Measurements from ENCODE around the gene PDGFA.

PDGFA gene

DNA sequence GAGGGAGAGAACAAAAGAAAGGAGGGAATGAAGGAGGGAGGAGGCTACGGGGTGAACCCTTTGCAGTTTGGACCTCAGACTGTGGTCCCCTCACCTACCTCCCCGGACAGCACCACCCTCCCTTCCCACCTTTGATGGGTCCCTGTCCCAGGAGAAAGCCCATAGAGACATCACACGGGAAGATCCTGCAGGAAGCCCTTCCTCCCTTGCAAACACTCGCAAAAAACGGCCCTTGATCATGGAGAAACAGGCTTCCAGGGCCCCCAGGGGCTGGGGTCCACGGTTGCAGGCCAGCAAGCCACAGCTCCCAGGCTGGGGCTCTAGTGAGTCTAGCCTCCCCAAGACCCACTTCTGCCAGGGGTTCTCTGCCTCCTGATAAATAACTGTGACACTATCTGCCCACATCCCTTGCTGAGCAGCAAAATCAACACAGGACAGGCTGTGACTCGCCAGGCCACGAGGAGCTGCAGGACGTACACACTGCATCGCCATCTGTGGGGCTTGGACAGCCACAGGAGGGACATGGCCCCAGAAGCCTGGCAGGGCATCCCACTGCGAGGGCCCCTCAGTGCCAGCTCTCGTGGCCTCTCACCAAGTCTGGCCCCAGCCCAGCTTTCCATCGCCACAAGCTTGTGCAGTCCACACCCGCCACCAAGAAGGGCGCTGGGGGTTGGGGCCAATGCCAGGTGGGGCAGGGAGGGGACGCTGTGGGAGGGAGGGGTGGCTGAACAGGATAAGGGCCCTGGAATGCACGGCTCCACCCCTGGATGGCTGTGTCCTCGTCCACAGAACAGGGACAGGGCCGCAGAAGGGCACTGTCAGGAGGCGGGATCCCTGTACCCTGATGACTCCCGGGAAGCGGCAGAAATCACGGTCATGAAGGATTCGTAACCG is 34.2 kb downstream of the PDGFA start:
- no peak for DNase-seq

DNA sequence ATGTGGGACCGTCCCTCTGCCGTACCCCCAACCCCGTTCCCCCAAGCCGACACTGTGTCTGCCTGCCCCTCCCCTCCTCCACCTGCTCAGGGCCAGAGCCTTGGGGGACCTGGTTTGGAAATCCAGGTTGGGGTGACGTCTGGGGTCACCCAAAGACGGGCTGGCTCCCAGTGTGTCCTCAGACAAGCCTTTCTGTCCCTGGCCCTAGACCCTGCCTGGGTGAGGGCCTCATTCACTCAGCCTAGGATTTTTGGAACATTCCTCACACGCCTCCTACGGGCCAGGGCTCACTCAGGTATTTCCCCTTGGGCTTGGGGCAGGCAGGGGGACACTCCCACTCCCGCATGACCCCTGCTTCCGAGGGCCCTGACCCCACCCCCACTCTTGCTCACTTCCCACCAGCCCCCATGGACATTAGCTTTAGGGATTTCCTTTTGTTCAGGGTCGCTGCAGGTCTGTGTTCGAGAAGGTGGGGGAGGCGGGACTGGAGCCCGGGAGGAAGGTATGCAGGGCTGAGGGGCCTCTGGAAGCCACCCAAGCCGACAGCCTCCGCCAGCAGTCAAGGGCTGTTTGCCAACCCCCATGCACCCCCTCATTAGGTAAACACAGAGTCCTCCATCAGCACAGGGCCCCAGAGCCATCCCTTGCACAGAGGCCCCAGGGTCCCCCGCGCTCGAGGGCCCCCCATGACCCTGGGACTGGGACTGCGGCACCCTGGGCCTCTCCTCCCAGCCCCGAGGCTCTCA is 35.1 kb downstream of the PDGFA start:
- DNase-seq, result no peak

DNA sequence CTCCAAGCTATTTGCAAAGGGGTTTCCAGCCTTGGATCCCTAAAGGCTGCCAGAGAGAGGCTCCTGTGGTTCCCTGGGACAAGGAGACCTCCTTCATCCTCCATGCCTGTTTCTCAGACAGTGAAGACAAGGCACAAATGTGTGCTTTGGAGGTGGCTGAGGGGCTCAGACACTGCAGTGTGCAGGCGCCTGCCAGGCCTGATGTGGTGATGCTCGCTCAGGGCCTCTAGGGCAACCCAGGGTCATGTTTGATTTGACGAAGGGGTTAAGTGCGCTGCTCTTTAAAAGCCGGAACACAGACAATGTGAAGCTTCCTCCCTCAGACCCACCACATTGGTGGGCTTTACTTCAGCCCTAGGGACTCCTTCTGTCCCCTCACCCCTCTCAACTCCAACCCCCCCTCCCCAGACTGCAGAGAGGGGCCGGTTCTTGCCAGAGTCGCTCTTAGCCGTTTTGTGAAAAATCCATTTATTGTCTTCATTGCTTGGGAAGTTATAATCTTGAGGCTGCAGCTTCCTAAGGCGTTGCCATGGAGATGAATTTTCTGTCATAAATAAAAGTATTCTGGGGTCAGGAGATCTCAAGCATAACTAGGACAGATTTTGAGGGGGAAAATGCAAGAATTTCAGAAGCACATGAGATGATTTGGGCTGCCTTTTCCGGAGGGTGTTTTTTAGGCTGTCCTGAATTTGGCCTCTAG is 35.8 kb downstream of the PDGFA start:
- DNase-seq, result no peak

DNA sequence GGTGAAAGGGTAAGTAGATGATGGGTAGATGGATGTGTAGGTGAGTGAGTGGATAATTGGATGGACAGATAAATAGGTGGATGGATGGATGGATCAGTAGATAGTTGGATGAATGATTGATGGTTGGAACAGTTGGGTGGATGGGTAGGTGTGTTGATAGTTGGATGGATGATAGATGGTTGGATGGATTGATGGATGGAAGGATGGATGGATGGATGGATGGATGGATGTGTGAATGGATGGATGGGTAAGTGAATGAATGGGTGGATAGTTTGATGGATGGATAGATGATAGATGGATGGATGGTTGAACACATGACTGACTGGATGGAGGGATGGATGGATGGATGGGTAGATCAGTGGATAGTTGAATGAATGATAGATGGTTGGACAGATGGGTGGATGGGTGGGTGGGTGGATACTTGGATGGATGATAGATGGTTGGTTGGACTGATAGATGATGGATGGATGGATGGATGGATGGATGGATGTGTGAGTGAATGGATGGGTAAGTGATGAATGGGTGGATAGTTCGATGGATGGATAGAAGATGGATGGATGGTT is 37.0 kb downstream of the PDGFA start:
- no peak for DNase-seq

DNA sequence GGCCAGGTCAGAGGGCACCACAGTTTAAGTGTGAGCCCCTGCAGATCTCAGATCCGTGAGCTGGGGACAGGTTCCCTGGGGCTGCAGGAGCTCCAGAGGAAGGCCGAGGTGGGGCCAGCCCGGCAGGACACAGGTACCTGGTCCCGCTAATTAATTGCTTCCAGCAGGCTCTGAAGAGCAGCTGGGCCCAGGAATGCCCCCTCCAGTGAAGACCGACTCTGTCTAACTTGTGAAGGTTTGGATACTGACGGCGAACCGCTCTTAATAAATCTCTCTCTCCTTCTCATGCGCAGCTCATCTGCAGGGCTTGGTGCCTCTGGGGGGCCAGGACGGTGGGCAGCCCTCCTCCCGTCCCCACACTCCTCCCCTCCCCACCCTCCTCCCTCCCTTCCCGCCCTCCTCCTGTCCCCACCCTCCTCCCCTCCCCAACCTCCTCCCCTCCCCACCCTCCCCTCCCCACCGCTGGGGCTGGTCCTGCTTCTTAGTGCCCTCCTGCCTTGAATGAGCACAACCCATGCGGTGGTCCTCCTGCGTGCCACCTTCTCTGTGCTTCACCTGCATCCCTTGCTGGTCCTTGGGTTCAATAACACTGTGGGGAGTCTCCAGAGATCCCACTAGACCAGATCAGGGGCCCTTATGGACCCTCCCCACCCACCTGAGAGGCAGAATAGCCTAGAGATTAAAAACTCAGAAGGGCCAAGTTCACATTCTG is 38.3 kb downstream of the PDGFA start:
- no peak for DNase-seq

DNA sequence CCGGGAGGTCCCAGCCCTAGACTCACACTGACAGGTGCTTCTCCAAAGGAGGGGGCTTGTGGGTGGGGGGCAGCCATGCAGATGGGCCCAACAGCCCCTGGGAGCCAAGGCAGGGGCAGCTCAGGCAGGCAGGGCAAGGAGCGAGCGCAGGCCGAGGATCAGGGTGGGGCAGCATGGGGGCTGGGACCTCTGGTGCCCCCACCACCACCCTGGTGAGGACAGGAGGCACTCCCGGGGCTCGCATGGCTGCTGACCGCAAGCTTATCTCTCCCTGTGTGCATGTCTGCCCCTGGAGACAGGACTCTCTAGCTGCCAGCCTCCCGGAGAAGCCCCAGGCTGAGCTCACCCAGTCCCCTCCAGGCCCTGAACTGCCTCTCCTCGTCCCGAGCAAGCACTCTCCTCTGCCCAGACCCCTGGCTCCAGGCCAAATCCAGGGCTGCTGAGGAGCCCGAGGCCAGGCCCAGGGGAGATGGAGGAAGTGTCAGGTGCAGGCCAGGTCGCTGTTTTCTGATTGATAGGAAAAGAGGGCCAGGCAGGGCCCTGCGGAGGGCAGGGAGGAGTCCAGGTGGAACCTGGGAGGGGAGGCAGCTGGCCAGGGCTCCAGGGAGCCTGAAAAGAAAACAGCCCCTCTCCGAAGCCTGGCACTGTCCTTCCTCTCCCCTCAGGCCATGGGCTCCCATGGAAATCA is 39.0 kb downstream of the PDGFA start:
- DNase-seq, result no peak

DNA sequence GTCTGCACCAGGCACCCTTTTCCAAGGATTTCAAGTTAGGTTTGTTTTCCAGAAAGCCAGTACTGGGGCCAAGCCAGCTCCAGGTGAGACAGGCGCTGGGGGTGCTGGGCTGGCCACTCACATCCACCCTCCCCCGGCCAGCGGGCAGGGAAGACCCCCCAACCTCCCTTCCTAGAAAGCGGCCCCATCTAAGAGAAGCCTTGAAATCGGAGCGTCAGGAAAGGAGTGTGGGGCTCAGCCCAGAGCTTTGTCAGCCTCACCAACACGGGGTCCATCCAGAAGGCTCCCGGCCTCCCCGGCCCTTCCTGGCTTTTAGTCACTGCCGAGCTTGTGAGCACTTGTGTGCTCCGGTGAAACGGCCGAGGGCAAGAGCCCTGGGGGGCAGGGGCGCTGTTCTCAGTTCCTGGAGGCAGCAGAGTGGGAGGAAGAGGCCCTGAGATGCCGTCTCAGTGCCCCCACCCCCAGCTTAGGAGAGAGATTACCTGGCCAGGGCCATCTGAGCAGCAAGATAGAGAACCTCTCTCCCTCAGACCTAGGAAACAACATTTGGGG is 39.6 kb downstream of the PDGFA start:
- no peak for DNase-seq

DNA sequence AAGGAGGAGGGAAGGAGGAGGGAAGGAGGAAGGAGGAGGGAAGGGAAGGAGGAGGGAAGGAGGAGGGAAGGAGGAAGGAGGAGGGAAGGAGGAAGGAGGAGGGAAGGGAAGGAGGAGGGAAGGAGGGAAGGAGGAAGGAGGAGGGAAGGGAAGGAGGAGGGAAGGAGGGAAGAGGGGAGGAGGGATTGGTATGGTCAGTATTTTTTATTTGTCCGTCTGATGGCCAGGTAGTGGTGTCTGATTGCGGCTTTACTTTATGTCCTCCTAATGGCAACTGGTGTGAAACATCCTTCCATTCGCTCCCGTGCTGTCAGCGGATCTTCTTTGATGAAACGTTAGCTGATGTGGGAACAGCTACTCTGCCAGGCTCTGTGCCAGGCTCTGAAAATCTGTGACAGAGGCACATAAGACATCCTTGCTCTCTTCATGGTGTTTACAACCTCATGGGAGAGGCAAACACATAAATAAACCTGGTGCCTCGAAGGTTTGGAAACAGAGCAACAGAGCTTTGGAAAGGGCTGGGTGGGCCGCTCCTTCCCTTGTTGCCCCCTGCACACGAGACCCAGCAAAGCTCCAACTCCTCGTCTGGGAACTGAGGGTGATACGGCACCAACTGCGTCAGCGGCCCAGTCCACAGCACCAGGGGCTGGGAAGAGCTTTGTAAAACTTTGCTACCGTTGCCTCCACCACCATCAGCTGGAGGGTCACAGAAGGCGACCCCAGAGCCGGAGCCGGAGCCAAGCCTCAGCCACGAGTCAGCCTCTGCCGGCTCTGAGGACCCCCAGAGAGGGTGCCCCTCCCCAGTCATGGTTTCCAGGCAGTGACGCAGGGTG is 40.3 kb downstream of the PDGFA start:
- no peak for DNase-seq

DNA sequence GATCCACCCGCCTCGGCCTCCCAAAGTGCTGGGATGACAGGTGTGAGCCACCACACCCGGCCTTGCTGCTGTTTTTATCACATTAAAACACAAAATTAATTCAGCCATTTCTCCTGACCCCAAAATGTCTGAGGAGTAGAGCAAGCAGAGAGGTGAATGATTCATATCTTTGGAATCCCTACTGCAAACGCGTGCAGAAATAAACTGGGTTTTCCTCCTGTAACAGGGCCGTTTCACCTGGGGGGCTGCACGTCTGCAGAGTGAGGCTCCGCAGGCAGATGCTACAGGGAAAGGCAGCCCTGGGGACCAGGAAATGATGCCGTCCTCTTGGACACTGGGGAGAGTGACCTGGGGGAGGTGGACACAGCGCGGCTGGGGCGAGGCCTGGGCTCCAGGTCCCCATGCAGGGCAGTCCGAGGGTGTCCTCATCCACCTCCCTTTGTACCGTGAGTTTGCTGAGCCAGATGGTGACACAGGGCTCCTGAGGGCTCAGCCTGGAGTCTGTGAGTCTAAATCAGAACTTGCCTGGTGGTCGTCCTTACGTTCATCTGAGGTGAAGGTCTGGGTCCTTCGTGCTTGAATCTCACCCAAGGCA is 41.9 kb downstream of the PDGFA start:
- DNase-seq, result no peak

DNA sequence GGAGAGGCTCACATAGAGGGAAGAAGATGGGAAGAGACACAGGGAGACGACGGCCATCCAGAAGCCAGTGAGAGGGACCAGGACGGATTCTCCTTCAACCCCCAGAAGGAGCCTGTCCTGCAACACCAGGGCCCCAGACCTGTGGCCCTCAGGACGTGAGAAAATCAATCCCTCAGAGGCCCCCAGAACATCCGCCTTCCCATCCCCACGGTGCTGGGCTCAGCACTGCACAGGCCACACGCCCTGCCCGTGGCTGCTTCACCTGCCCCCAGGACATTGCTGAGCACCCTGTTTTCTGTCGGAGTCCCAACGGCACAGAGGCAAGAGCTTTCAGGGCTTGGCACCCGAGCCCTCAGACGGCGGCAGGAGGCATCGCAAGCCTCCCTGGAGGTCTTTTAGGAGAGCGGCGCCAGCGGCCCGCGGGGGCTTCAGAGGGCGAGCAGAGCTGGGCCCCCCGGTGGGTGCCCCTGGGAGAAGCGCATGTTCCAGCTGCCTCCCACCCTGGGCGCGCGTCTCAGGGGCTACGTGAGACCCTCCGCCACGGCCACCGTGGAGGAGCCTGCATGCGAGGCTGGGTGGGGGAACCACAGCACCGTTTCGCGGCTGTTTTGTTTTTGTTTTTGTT is 42.8 kb downstream of the PDGFA start:
- DNase-seq, result no peak

DNA sequence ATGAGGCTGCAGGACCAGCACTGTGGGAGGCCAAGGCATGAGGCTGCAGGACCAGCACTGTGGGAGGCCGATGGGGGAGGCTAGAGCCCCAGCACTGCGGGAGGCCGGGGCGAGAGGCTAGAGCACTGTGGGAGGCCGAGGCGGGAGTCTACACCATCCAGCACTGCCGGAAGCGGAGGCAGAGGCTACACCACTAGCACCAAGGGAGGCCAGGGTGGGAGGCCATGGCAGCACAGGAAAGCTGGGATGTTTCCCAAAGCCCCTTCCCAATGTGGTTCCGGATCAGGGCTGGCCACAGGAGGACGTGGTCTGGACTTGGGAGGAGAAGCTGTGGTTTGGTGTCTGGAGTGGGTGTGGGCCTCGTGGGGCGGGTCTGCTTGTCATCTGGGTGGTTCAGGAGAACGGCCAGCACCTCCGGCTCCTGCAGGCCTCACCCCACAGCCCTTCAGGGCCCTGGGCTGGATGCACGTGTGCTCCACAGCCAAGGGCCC is 43.6 kb downstream of the PDGFA start:
- no peak for DNase-seq

DNA sequence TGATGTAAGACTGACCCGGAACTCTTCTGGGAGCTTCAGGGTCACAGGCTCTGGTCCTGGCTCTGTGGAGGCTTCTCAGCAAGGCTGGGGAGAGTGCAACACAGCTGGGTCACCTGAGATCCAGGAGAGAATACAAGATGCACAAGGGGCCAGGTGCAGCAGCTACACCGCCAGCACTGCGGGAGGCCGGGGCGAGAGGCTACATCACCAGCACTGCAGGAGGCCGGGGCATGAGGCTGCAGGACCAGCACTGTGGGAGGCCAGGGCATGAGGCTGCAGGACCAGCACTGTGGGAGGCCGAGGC is 44.3 kb downstream of the PDGFA start:
- DNase-seq, result no peak

DNA sequence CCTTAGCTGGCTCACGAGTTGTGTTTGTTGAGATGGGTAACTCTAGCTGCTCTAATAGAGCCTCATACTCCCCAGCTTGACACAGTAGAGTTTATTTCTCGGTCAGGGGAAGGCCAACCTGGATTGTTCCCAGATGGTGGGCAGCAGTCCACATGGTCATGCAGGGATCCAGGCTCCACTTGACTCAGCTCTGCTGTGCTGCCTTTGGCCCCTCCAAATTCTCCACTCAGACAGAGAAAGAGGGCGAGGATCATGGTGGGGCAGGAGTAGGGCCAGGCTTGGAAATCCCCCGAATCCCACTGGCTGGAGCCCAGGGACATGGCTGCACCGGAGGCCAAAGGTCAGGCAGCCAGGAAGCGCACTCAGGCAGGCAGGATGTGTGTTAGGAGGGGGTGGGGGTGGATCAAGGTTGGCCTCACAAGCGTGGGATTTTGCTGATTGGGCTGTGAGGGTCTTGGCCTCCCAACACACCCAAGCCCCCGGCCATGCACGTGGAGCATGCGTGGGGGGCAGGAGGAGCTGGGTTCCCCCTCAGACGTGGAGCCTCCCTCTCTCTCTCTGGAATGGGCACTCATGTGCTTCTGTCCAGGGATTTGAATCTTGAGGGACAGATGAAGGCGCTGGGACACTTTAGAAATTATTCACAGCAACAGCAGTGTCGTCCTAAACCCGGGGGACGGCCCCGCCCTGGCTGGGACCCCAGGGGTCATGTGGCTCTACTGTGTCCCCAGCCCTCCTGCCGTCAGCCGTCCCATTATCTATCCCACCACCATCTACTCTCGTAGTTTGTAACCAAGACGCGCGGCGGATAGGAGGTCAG is 44.8 kb downstream of the PDGFA start:
- DNase-seq, result no peak

DNA sequence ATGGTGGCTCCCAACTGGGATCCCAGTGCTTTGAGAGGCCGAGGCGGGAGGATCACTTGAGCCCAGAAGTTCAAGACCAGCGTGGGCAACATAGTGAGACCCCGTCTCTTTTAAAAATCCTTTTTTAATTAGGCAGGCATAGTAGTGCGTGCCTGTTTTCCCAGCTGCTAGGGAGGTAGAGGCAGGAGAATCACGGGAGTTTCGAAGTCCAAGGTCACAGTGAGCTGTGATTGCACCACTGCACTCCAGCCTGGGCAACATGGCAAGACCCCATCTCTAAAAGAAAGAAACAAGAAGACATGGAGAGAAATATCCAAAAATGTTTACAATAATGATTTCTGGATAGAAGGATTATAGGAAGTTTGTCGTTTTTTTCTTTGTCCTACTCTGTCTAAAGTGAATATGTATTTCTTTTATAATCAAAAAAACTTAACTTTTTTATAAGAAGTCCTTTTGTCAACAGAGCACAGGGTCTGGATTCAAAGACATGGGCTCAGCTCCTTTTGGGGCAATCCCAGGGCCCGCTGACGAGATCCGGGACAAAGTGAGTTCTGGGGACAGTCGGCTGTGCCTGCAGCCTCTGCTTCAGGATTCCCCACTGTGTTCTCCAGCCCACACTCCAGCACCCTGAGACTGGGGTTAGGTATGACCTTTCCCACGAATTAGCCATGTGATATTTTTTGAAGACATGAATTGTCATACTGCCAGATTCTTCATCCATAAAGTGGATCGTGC is 45.6 kb downstream of the PDGFA start:
- no peak for DNase-seq

DNA sequence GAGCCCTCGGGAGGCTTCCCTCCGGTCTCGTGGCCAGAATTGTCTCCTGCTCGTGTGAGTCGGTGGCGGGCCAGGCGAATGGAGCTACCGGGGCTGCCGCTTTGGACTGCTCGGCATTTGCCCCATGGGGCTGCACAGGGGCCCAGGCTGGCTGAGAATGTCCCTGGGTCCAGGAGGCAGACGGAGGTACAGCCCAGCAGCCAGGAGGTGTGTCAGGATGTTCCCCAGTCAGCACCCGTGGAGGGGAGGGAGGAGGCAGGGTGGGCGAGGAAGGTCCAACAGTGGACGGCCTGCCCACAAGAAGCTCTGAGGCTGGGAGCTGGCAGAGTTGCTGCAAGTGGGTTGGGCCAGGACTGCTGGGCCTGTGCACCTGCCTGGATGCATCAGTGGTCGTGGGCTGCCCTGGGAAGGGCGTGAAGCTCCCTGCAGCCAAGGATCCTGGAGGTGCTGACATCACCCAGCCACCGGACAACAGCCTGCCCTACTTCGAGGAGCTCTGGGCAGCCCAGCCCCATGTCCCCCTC is 46.4 kb downstream of the PDGFA start:
- DNase-seq, result no peak

DNA sequence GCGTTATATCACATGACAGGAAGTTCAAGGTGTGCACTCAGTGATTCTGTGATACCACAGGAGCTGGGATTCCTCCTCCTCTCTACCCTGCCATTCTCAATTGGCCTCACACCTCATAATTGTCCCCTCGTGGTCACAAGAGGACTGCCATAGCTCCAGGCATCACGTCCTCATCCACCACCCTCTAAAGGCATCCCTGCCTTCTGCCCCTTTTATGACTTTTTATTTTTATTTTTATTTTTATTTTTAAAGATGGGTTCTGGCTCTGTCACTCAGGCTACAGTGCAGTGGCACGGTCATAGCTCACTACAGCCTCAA is 47.0 kb downstream of the PDGFA start:
- DNase-seq, result no peak

DNA sequence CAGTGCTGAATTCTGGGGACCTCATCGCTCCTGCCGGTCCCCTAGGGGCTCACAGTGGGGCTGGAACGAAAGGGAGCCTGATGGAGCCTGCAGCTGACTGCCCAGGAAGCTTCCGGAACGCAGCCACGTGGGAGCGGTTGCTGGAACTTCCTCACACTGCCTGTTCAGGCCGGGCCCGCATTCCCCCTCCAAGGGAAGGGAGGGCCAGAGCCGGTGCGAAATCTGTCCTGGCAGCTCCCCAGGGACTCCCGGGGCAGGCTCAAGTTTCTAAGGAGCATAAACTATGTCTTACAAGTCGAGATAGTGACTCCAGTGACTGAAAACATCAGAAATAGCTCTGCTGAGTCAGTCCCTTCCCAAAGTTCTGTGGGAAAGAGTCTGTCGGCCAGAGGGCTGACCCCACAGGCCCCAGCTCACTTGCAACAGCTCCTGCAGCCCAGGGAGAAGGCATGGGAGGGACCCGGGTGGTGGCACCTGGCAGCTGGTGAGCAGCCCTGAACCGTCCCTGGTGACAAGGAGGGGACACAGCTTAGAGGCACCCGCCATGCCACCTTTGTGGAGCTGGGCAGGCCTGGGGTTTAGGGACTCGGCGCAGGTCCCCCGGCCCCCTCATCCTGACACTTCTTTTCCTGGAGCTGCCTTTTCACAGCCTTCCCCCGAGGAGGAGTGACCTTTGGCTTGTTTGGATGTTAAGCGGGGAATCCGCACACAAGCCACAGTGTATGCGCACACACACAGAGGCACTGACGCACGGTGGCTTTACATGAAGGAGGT is 47.6 kb downstream of the PDGFA start:
- no peak for DNase-seq

Measured in activated naive CD4-positive, alpha-beta T cell (primary cell).